Neural crest cell (in vitro differentiated cells): ENCODE results near the gene DYNLT2B. TPM values are rescaled to one million over a fixed set of nuclear protein-coding genes. Genes with fewer than 3 reads are reported as not detected.

Source experiments
- DNase-seq: peaks from one replicate; pipeline ENCODE4 v3.0.0; 2021; ENCODE audit warnings: low read depth, mixed read lengths, low spot score
- H3K27ac Mint-ChIP-seq: one replicate; pipeline ENCODE4 v1.8.0; 2021; ENCODE audit warnings: mild to moderate bottlenecking, mixed read lengths; ENCODE audit not compliant: unreplicated experiment
- H3K27me3 Mint-ChIP-seq: 2 replicates; pipeline ENCODE4 v1.8.0; 2021; ENCODE audit warnings: low read depth, mild to moderate bottlenecking, mixed read lengths
- H3K36me3 Mint-ChIP-seq: 2 replicates; pipeline ENCODE4 v1.8.0; 2021; ENCODE audit warnings: low read depth, mild to moderate bottlenecking, mixed read lengths
- H3K4me1 Mint-ChIP-seq: 2 replicates; pipeline ENCODE4 v1.8.0; 2021; ENCODE audit warnings: mixed read lengths
- H3K4me3 Mint-ChIP-seq: one replicate; pipeline ENCODE4 v1.8.0; 2021; ENCODE audit warnings: mild to moderate bottlenecking, mixed read lengths
- H3K9me3 Mint-ChIP-seq: 2 replicates; pipeline ENCODE4 v1.8.0; 2021; ENCODE audit warnings: mixed read lengths
- total RNA-seq: library from RNA; stranded (reverse); gene quantifications from 2 replicates; pipeline ENCODE4 v1.2.1, GENCODE V29; 2021
- TF ChIP-seq, protein P1 (sequence below): fragments of 200-600 bp; sonication (generic); conservative IDR thresholded peaks from 2 replicates; pipeline ENCODE4 v1.5.0; 2021; ENCODE audit warnings: antibody characterized with exemption, mild to moderate bottlenecking

DYNLT2B gene
- total RNA-seq, 1 donor from 2014 or later = 44.1 TPM

DNA sequence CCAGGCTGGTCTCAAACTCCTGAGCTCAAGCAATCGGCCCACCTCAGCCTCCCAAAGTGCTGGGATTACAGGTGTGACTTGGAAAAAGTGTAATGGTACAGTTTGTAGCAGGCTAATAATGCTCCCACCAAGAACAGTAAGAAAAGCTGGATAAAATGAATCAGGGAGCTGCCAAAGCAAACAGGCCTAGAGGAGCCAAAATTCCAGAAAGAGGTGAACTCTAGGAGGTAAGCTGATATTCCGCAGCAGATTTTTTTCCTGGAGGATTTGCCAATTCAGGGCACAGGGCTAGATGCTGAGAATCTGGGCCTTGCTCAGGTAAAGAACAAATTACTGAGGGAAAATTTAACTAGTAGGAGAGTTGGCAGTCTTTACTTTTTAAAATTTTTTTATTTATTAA, 19.5 kb downstream of the DYNLT2B start:
- no peak for DNase-seq
- Mint-ChIP-seq H3K9me3 (no peaks in the 10 kb centered on the region), H3K36me3 (peaks cover 3% of the 10 kb centered on the region), H3K4me3 (no peak overlapping the region), H3K4me1 (no peaks in the 10 kb centered on the region), H3K27me3 (no peaks in the 10 kb centered on the region), H3K27ac (no peak overlapping the region)
- TF ChIP-seq, protein P1, sequence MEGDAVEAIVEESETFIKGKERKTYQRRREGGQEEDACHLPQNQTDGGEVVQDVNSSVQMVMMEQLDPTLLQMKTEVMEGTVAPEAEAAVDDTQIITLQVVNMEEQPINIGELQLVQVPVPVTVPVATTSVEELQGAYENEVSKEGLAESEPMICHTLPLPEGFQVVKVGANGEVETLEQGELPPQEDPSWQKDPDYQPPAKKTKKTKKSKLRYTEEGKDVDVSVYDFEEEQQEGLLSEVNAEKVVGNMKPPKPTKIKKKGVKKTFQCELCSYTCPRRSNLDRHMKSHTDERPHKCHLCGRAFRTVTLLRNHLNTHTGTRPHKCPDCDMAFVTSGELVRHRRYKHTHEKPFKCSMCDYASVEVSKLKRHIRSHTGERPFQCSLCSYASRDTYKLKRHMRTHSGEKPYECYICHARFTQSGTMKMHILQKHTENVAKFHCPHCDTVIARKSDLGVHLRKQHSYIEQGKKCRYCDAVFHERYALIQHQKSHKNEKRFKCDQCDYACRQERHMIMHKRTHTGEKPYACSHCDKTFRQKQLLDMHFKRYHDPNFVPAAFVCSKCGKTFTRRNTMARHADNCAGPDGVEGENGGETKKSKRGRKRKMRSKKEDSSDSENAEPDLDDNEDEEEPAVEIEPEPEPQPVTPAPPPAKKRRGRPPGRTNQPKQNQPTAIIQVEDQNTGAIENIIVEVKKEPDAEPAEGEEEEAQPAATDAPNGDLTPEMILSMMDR = no peak

DNA sequence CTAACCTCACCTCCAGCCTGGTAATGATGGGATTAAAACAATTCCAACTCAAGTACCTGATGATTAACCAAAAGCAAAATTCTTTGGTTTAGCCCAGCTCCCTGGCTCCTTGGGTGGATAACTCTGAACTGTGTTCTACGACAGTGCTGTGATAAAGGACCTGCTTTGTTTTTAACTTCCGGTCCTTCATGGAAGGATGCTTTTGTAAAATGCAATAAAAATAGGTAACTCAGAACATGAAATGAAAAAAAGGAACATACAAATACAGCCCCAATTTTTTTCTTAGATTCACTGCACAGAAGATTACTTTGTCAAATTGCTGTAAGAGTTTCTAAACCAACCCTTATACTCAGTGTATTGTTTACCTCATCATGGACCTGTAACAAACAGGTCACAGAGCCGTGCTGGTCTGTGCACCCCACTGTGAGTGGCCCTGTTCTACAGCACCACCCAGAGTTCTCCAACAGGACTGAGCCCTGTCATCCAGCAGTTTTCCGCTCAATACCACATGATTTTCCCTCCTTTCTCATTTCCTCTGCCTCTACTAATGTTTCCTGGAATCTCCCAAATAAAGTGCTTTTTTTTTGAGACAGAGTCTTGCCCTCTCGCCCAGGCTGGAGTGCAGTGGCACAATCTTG, 25.6 kb downstream of the DYNLT2B start:
- H3K4me1 Mint-ChIP-seq = peaks cover 13% of the 10 kb centered on the region
- no peaks in the 10 kb centered on the region for H3K36me3 Mint-ChIP-seq
- no peaks in the 10 kb centered on the region for H3K9me3 Mint-ChIP-seq
- peak overlapping the region; percentile 37 for H3K27ac Mint-ChIP-seq
- peak overlapping the region; percentile 72 for H3K4me3 Mint-ChIP-seq
- DNase-seq = no peak
- TF ChIP-seq, protein P1 = no peak
- no peaks in the 10 kb centered on the region for H3K27me3 Mint-ChIP-seq

DNA sequence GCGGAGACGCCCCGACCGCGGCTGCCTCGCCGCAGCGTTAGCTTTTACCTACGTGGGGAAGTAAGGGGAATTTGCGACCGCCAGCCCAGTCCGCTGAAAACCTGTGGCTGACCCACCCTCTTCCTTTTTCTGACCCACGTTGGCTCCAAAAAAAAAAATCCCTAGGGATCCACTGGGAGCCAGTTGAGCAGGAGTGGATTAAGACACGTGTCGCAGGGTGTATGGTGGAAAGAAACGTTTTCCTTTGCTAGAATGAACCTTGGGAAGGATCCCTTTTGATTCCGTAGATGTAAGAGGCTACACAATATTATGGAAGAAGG, 29.9 kb downstream of the DYNLT2B start:
- Mint-ChIP-seq H3K36me3 (no peaks in the 10 kb centered on the region), H3K4me1 (peaks cover 31% of the 10 kb centered on the region), H3K27ac (no peak overlapping the region), H3K27me3 (no peaks in the 10 kb centered on the region), H3K9me3 (no peaks in the 10 kb centered on the region), H3K4me3 (peak overlapping the region; percentile 98)
- TF ChIP-seq, protein P1 = no peak
- DNase-seq = no peak

DNA sequence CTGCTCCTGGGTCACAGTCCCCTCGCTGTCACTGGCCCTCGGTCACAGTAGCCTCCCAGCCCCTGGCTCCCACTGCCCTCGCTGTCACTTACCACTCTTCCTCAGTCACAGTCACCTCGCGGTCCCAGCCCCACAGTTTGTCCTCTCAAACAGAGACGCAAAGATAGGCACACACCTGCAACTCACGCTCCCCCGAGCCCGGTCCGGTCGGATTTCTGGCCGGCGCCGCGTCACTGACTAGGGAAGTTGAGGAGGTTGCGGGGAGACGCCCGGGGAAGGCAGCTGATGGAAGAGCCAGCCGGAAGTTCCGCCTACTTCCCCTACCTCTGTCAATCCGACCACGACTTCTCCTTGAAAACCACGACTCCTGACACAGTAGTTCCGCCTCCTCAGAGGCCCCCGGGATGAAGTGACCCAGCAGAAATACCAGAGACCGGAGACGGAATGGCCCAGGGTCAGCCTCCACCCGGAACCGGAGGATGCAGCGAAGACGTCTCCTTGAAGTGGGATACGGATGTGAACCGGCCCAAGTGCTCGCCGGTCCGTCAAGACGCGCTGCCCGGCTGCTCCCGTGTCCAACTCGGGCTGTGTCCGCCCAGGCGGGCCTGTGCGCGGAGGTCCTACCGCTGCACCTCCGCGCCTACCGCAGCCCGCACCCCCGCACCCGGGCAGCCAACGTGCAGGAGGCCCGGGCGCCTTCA, 30.4 kb downstream of the DYNLT2B start, which contains the start of gene PCYT1A:
Gene PCYT1A (minus strand): TSS at position 287 of the 701 bp plus-strand sequence. CDS start 17,195 bp downstream, outside the sequence.
- peak within 1 kb of the TSS; percentile 98 for H3K27ac Mint-ChIP-seq
- H3K4me3 Mint-ChIP-seq = peak within 1 kb of the TSS; percentile 98
- DNase-seq = peak; percentile 71
- no peaks in the 10 kb centered on the region for H3K27me3 Mint-ChIP-seq
- peaks cover 31% of the 10 kb centered on the region for H3K4me1 Mint-ChIP-seq
- H3K36me3 Mint-ChIP-seq = no peaks in the 10 kb centered on the region
- no peaks in the 10 kb centered on the region for H3K9me3 Mint-ChIP-seq
- TF ChIP-seq, protein P1 = no peak

DNA sequence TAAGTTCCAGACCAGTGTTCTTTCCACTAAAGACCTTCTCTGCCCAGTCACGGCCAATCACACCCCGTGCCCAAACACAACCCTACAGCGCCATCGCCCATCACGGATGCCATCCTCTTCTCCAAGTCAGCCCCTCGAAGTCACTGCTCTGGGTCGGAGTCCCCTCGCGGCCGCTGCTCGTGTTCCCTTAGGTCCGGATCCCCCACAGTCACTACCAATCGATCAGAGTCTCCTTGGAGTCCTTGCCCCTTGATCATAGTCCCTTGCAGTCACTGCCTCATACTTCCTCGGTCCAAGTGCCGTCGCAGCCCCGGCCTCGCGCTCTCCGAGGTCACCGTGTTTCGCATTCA, 31.0 kb downstream of the DYNLT2B start:
- no peaks in the 10 kb centered on the region for H3K9me3 Mint-ChIP-seq
- no peaks in the 10 kb centered on the region for H3K27me3 Mint-ChIP-seq
- no peaks in the 10 kb centered on the region for H3K36me3 Mint-ChIP-seq
- peaks cover 31% of the 10 kb centered on the region for H3K4me1 Mint-ChIP-seq
- TF ChIP-seq, protein P1 = peak; percentile 16
- H3K27ac Mint-ChIP-seq = peak overlapping the region; percentile 98
- H3K4me3 Mint-ChIP-seq = peak overlapping the region; percentile 98
- DNase-seq = no peak
